Memory B cell (primary cell): ENCODE data around the gene HNRNPC.

Source experiments
- ATAC-seq: fragments of 150-1000 bp; cut with Tn5 transposase; 2 replicates; pipeline ENCODE4 v1.10.0; 2021; ENCODE audit warnings: low read depth, mild to moderate bottlenecking, moderate library complexity
- DNase-seq, 2 donors: peaks; one replicate each; pipeline ENCODE4 v3.0.0; 2022; ENCODE audit warnings: low spot score in 2 of 2
- H3K27ac Mint-ChIP-seq: one replicate; pipeline ENCODE4 v1.8.0; 2022; ENCODE audit warnings: mild to moderate bottlenecking, moderate library complexity, mixed read lengths
- H3K27me3 Mint-ChIP-seq: one replicate; pipeline ENCODE4 v1.8.0; 2022; ENCODE audit warnings: mixed read lengths
- H3K36me3 Mint-ChIP-seq: one replicate; pipeline ENCODE4 v1.8.0; 2022; ENCODE audit warnings: mild to moderate bottlenecking, mixed read lengths
- H3K4me1 Mint-ChIP-seq: one replicate; pipeline ENCODE4 v1.8.0; 2022; ENCODE audit warnings: mixed read lengths
- H3K4me3 Mint-ChIP-seq: one replicate; pipeline ENCODE4 v1.8.0; 2022; ENCODE audit warnings: mild to moderate bottlenecking, moderate library complexity, mixed read lengths
- H3K9me3 Mint-ChIP-seq: one replicate; pipeline ENCODE4 v1.8.0; 2022; ENCODE audit warnings: mixed read lengths

Gene HNRNPC

GRCh38 chr14:21248338-21248737 is 20.9 kb downstream of the HNRNPC start:
- Mint-ChIP-seq H3K36me3 (peaks cover 26% of the 10 kb centered on the region), H3K9me3 (no peaks in the 10 kb centered on the region), H3K4me1 (peaks cover 17% of the 10 kb centered on the region), H3K4me3 (no peak overlapping the region), H3K27me3 (no peaks in the 10 kb centered on the region), H3K27ac (peak overlapping the region; percentile 60)
- no peak for ATAC-seq
- no peak for DNase-seq

GRCh38 chr14:21245813-21246212 is 23.4 kb downstream of the HNRNPC start:
- Mint-ChIP-seq H3K4me3 (no peak overlapping the region), H3K9me3 (no peaks in the 10 kb centered on the region), H3K4me1 (peaks cover 18% of the 10 kb centered on the region), H3K27ac (no peak overlapping the region), H3K36me3 (peaks cover 19% of the 10 kb centered on the region), H3K27me3 (no peaks in the 10 kb centered on the region)
- no peak for DNase-seq
- ATAC-seq: no peak

GRCh38 chr14:21244544-21244943 is 24.7 kb downstream of the HNRNPC start:
- Mint-ChIP-seq H3K27ac (peak overlapping the region; percentile 28), H3K36me3 (peaks cover 14% of the 10 kb centered on the region), H3K4me3 (no peak overlapping the region), H3K27me3 (no peaks in the 10 kb centered on the region), H3K9me3 (no peaks in the 10 kb centered on the region), H3K4me1 (peaks cover 18% of the 10 kb centered on the region)
- ATAC-seq: no peak
- no peak for DNase-seq

- Mint-ChIP-seq H3K27ac (peak overlapping the region; percentile 48), H3K4me1 (peaks cover 21% of the 10 kb centered on the region), H3K4me3 (no peak overlapping the region), H3K36me3 (peaks cover 3% of the 10 kb centered on the region), H3K9me3 (no peaks in the 10 kb centered on the region), H3K27me3 (no peaks in the 10 kb centered on the region)
- ATAC-seq (no peak), DNase-seq (peak in 1 of 2 donors; percentile 23)
These were observed 27.9 kb downstream of the HNRNPC start for GRCh38 chr14:21241218-21241819.

GRCh38 chr14:21240417-21240816 is 28.8 kb downstream of the HNRNPC start:
- H3K4me1 Mint-ChIP-seq: peaks cover 23% of the 10 kb centered on the region
- DNase-seq (no peak), ATAC-seq (no peak)
- no peak overlapping the region for H3K27ac Mint-ChIP-seq
- H3K9me3 Mint-ChIP-seq: no peaks in the 10 kb centered on the region
- no peak overlapping the region for H3K4me3 Mint-ChIP-seq
- H3K27me3 Mint-ChIP-seq: no peaks in the 10 kb centered on the region
- H3K36me3 Mint-ChIP-seq: peaks cover 1% of the 10 kb centered on the region

GRCh38 chr14:21238823-21239518 is 30.3 kb downstream of the HNRNPC start:
- Mint-ChIP-seq H3K4me3 (no peak overlapping the region), H3K27me3 (no peaks in the 10 kb centered on the region), H3K36me3 (peaks cover 4% of the 10 kb centered on the region), H3K27ac (peak overlapping the region; percentile 41), H3K9me3 (no peaks in the 10 kb centered on the region), H3K4me1 (peaks cover 30% of the 10 kb centered on the region)
- ATAC-seq (no peak), DNase-seq (no peak)

GRCh38 chr14:21236948-21237797 is 32.1 kb downstream of the HNRNPC start:
- Mint-ChIP-seq H3K27me3 (no peaks in the 10 kb centered on the region), H3K4me3 (no peak overlapping the region), H3K36me3 (peaks cover 3% of the 10 kb centered on the region), H3K27ac (peak overlapping the region; percentile 70), H3K4me1 (peaks cover 34% of the 10 kb centered on the region), H3K9me3 (no peaks in the 10 kb centered on the region)
- ATAC-seq (no peak), DNase-seq (no peak)

GRCh38 chr14:21234112-21234511 is 35.1 kb downstream of the HNRNPC start:
- Mint-ChIP-seq H3K4me3 (no peak overlapping the region), H3K27ac (peak overlapping the region; percentile 10), H3K9me3 (no peaks in the 10 kb centered on the region), H3K36me3 (peaks cover 21% of the 10 kb centered on the region), H3K4me1 (peaks cover 37% of the 10 kb centered on the region), H3K27me3 (no peaks in the 10 kb centered on the region)
- ATAC-seq: no peak
- no peak for DNase-seq

- peak; percentile 50 for ATAC-seq
- peak overlapping the region; percentile 28 for H3K27ac Mint-ChIP-seq
- no peaks in the 10 kb centered on the region for H3K9me3 Mint-ChIP-seq
- no peak for DNase-seq
- peaks cover 34% of the 10 kb centered on the region for H3K4me1 Mint-ChIP-seq
- H3K27me3 Mint-ChIP-seq: no peaks in the 10 kb centered on the region
- peaks cover 21% of the 10 kb centered on the region for H3K36me3 Mint-ChIP-seq
- no peak overlapping the region for H3K4me3 Mint-ChIP-seq
These were observed 35.7 kb downstream of the HNRNPC start for GRCh38 chr14:21233457-21234076.

GRCh38 chr14:21231020-21231652 is 38.1 kb downstream of the HNRNPC start:
- no peaks in the 10 kb centered on the region for H3K9me3 Mint-ChIP-seq
- H3K4me3 Mint-ChIP-seq: no peak overlapping the region
- no peaks in the 10 kb centered on the region for H3K27me3 Mint-ChIP-seq
- H3K4me1 Mint-ChIP-seq: peaks cover 27% of the 10 kb centered on the region
- no peak for DNase-seq
- H3K36me3 Mint-ChIP-seq: peaks cover 30% of the 10 kb centered on the region
- no peak for ATAC-seq
- peak overlapping the region; percentile 81 for H3K27ac Mint-ChIP-seq

- no peaks in the 10 kb centered on the region for H3K9me3 Mint-ChIP-seq
- H3K36me3 Mint-ChIP-seq: peaks cover 30% of the 10 kb centered on the region
- H3K27me3 Mint-ChIP-seq: no peaks in the 10 kb centered on the region
- peaks cover 24% of the 10 kb centered on the region for H3K4me1 Mint-ChIP-seq
- no peak for ATAC-seq
- no peak for DNase-seq
- H3K27ac Mint-ChIP-seq: no peak overlapping the region
- H3K4me3 Mint-ChIP-seq: no peak overlapping the region
These were observed 39.4 kb downstream of the HNRNPC start for GRCh38 chr14:21229821-21230220.

- no peaks in the 10 kb centered on the region for H3K27me3 Mint-ChIP-seq
- ATAC-seq: no peak
These were observed 41.3 kb downstream of the HNRNPC start for GRCh38 chr14:21227981-21228380.

GRCh38 chr14:21227150-21227549 is 42.1 kb downstream of the HNRNPC start:
- Mint-ChIP-seq H3K4me3 (no peak overlapping the region), H3K27me3 (no peaks in the 10 kb centered on the region), H3K27ac (peak overlapping the region; percentile 21), H3K4me1 (peaks cover 25% of the 10 kb centered on the region), H3K36me3 (peaks cover 39% of the 10 kb centered on the region), H3K9me3 (no peaks in the 10 kb centered on the region)
- ATAC-seq (no peak), DNase-seq (no peak)

More at GRCh38 chr14:21227981-21228380, 41.3 kb downstream of the HNRNPC start:
- Mint-ChIP-seq H3K4me3 (no peak overlapping the region), H3K9me3 (no peaks in the 10 kb centered on the region), H3K4me1 (peaks cover 23% of the 10 kb centered on the region), H3K36me3 (peaks cover 37% of the 10 kb centered on the region), H3K27ac (no peak overlapping the region)
- DNase-seq: no peak
